Sigmoid colon (tissue), 4 donors: ENCODE measurements around the gene APAF1.

ENCODE experiments used
- EP300 ChIP-seq, 4 donors: sonication (generic); formaldehyde crosslinking; IDR thresholded peaks; one replicate each; pipeline ENCODE4 v1.6.1; 2017; ENCODE audit warnings: antibody characterized with exemption in 4 of 4
- POLR2A ChIP-seq, 2 donors: fragments of 450-650 bp; IDR thresholded peaks; one replicate each; pipeline ENCODE4 v1.6.1; 2016; ENCODE audit warnings: antibody characterized with exemption in 2 of 2, mild to moderate bottlenecking in 2 of 2, moderate library complexity in 2 of 2
- POLR2AphosphoS5 ChIP-seq, 4 donors: sonication (generic); formaldehyde crosslinking; IDR thresholded peaks; one replicate each; pipeline ENCODE4 v1.6.1; 2017; ENCODE audit warnings: antibody characterized with exemption in 4 of 4
- TF ChIP-seq, protein P1 (sequence below), 4 experiments: fragments of 450-650 bp in 3 of 4; fragments of 200-600 bp in 1 of 4; IDR thresholded peaks; one replicate each; pipeline ENCODE4 v1.5.1; 2016 to 2019; ENCODE audit warnings: antibody characterized with exemption in 4 of 4, mild to moderate bottlenecking in 3 of 4, moderate library complexity in 2 of 4

DNA sequence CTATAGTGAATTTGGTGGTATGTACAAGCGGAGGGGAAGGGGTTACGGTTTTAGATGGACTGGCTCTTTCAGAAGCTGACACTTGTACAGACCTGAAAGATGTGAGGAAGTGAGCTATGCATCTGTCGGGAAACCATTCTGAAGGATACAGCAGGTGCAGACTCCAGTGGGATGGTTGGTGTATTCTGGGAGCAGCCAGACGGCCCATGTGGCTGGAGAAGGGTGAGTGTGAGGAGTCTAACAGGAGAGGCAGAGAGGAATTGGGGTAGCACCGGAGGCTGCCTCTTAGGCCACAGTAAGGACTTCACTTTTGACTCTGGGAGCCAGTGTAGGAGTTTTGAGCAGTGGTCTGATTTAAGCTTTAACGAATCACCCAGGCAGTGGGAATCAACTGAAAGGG is 90.7 kb downstream of the APAF1 start:
- TF ChIP-seq, protein P1, sequence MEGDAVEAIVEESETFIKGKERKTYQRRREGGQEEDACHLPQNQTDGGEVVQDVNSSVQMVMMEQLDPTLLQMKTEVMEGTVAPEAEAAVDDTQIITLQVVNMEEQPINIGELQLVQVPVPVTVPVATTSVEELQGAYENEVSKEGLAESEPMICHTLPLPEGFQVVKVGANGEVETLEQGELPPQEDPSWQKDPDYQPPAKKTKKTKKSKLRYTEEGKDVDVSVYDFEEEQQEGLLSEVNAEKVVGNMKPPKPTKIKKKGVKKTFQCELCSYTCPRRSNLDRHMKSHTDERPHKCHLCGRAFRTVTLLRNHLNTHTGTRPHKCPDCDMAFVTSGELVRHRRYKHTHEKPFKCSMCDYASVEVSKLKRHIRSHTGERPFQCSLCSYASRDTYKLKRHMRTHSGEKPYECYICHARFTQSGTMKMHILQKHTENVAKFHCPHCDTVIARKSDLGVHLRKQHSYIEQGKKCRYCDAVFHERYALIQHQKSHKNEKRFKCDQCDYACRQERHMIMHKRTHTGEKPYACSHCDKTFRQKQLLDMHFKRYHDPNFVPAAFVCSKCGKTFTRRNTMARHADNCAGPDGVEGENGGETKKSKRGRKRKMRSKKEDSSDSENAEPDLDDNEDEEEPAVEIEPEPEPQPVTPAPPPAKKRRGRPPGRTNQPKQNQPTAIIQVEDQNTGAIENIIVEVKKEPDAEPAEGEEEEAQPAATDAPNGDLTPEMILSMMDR (IDR thresholded peaks at IDR 0.05): no peak
- TF ChIP-seq POLR2A (IDR thresholded peaks at IDR 0.05) (no peak), EP300 (IDR thresholded peaks at IDR 0.05) (no peak), POLR2AphosphoS5 (IDR thresholded peaks at IDR 0.05) (no peak)
